Activated naive CD4-positive, alpha-beta T cell (primary cell): ENCODE measurements around the gene EMC9.

ENCODE experiments used
- DNase-seq, 4 experiments: peaks; one replicate each; lab custom pipeline; 2025; lab: John Stamatoyannopoulos, UW

EMC9 gene

DNA sequence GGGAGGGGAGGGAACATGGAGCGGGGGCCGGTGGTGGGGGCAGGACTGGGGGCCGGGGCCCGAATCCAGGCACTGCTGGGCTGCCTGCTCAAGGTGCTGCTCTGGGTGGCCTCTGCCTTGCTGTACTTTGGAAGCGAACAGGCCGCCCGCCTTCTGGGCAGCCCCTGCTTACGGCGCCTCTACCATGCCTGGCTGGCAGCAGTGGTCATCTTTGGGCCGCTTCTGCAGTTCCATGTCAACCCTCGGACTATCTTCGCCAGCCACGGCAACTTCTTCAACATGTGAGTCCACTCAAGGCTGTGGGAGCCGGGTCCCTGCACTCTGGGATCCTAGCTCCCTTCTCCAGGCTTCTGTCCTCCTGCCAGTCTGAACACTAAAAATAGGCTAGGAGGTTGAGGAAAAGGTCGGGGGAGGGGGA, 9.8 kb downstream of the EMC9 start:
- DNase-seq = no peak

DNA sequence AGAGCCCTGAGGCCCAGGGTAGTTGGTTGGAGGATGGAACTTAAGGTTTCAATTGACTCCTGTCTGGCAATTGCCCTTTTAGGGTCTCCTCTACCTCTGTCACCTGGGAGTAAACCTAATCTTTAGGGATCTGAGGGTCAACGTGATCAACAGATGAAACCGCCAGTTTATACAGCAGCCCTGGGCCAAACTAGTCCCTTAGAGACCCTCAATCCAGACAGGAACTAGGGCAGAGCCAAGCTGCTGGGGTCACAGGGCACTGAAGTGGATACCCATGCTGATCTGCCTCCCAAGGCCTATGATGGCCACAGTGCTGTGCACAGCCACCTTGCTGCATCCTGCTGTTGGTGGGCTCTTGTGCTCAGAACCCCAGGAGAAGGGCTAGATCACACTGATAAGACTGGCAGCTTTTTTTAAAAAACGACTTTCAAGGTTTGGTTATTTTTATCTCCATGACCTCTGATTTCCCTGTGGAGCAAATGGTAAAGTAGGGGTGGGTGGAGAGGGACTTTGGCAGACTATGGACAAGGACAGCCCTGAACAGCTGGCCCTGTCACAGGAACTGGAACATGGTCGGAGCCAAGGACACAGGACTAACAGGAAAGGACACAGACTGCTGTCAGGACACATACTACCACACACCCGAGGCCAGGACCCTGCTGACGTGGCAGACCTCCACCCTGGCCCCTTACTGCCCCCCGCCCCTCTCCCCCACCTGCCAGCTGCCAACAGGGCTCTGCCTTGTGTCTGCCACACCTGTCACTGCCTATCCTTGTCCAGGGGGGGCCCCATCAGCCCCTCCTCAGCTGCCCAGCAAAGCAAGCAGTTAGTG, 10.5 kb downstream of the EMC9 start:
- DNase-seq = no peak

DNA sequence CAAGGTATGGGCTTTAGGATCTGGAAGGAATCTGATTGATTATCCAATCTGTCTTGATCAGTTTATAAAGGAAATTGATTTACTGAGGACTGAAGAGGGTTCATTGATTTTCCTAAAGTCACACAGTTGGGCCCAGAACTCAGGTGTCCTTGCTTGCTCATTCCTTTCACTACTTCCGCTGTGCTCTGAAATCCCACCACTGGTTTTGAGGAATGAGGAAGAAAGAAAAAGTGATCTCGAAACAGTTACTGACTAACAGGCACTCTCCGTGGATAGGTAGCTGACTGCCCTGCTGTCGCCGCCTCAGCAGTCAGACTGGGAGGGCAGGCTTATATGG, 11.0 kb downstream of the EMC9 start, which contains the start of gene FITM1:
Gene FITM1, plus strand, starts transcription at position 280 of the 337 bp plus-strand sequence. CDS start 905 bp downstream, outside the sequence.
- DNase-seq = no peak

DNA sequence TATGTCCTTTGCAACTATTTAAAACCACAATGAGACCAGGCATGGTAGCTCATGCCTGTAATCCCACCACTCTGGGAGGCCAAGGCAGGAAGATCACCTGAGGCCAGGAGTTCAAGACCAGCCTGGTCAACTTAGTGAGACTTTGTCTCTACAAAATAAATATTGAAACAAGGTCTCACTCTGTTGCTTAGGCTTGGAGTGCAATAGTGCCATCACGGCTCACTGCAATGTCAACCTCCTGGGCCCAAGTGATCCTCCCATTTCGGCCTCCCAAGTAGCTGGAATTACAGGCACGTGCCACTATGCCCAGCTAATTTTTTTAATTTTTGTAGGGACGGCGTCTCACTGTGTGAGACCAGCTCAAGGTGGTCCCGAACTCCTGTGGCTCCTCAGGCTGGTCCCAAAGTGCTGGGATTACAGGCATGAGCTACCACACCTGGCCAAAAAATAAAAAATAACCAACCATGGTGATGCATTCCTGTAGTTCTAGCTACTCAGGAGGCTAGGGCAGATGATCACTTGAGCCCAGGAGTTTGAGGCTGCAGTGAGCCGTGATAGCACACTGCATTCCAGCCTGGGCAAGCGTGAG, 11.9 kb downstream of the EMC9 start:
- no peak for DNase-seq

DNA sequence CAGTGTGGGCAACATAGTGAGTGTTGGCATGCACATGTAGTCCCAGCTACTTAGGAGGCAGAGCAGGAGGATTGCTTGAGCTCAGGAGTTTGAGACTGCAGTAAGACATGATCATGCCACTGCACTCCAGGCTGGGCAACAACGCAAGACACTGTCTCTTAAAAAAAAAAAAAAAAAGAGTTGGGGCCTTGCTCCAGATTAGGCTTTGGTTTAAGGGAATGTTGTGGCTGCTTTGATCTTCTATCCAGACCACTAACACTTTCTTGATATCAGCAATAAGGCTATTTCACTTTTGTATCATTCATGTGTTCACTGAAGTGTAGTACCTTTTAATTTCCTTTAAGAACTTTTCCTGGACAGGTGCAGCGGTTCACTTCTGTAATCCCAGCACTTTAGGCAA, 13.7 kb downstream of the EMC9 start:
- DNase-seq = no peak

DNA sequence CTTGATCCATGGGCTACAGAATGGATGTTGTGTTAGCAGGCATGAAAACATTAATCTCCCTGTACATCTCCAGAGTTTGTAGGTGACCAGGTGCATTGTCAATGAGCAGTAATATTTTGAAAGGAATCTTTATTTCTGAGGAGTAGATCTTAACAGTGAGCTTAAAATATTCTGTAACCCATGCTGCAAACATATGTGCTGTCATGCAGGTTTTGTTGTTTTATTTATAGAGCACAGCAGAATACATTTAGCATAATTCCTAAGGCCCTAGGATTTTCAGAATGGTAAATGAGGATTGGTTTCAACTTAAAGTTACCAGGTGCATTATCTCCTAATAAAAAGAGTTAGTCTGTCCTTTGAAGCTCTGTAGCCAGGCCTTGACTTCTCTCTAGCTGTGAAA, 14.5 kb downstream of the EMC9 start:
- DNase-seq = no peak

DNA sequence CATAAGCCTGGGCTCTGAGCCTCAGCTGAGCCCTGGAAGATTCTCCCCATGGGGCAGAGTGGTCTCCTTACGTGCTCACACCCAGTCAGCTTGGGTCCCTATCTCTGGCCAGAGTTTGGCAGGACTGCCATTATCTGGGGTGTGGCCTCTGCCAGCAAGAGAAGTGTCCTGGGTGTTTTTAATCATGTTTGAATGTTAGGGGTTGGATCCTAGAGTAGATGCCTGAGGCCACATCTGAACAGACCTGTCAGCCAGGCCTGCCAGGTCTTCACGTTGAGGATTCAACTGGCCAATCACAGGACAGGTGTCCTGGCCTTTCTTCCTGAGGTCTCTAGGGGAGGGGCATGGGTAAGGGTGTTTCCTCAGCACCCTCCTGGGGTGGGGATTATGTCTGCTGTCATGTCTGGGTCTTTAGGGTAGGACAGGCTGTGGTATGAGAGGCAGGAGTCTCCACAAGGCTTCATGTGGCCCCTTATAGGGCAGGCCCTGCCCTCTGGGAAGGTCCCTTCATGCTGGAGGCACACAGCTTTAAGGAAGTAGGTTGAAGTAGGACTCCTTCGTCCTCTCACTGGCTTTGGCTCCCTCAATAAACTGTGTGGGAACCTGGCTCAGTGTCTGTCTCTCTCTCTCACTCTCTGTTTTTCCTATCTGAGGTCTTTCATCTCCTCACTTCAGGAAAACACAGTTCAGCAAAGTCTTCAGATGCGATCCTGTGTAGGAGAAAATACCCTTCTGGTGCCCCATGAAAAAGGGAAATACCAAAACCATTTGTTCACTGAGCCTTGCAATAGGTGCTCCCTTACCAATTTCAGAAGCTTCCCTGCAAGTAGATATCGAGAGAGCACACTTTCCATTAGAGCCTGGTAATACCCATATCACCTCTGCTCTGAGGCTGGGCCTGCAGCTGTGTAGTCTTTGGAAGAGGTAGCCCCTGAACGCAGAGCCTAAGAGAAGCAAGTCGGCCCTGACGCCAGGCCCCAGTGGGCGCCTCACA, 17.7 kb downstream of the EMC9 start:
- no peak for DNase-seq

DNA sequence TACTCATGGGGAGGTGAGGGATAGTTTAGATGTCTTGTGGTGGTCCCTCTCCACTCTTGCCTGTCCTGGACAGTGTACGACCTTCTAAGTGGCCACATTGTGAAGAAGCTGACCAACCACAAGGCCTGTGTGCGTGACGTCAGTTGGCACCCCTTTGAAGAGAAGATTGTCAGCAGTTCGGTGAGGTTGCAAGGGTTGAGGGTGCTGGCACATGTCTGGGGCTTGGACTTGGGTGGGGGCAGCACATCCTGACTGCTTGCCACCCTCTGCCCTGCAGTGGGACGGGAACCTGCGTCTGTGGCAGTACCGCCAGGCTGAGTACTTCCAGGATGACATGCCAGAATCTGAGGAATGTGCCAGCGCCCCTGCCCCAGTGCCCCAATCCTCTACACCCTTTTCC, 18.5 kb downstream of the EMC9 start:
- DNase-seq = no peak

DNA sequence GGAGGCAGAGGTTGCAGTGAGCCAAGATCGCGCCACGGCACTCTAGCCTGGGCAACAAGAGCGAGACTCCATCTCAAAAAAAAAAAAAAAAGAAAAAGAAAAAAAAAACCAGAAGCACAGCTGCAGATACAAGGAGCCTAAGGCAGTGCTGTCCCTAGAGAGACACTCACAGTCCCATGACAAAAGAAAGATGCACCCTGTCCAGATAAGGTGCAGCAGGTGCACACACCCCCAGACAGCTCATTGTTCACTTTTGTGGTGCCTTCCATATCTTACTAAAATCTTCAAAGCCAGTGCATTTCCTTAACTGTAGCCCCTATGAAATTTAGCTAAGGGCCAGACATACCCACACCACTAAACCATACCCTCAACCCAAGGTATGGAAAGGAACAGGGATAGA, 19.0 kb downstream of the EMC9 start:
- no peak for DNase-seq

DNA sequence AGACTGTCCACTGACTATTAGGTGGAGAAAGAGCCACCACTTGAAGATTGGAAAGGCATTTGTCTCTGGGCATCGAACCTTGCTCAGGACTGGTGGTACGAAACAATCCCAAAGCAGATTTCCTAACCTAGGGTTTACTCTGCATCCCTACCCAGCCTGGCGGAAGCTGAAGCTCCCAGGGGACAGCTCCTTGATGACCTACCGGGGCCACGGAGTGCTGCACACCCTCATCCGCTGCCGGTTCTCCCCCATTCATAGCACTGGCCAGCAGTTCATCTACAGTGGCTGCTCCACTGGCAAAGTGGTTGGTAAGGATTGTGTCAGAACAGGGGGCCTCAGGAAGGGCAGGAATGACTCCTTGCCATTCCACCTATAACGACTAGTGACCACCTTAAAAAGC, 20.2 kb downstream of the EMC9 start:
- DNase-seq = no peak

DNA sequence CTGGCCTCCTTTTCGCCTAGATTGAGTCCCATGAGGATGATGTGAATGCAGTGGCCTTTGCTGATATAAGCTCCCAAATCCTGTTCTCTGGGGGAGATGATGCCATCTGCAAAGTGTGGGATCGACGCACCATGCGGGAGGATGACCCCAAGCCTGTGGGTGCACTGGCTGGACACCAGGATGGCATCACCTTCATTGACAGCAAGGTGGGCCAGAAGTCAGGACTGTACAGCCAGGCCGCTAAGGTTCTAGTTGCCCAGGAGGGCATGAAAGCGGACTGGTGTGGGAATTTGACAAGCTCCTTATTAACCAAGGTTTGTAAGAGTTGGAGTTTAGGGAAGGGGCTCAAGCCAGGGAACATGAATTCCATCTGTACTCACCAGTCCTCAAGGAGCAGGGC, 21.7 kb downstream of the EMC9 start:
- no peak for DNase-seq

DNA sequence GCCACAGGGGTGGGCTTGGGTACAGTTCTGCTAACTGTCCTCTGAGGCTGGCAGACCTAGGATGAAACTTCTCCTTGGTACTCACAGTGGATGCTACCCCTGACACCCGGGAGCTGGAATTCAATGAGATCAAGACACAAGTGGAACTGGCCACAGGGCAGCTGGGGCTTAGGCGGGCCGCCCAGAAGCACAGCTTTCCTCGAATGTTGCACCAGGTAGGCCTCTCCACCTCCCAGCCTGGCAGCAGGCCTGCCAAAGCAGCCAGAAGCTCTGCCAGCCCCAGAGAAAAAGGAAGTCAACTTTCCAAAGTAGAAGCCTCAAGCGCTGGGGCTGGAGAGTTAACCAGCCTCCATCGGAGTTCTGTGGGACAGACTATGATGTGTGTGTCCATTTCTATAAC, 24.2 kb downstream of the EMC9 start:
- no peak for DNase-seq

DNA sequence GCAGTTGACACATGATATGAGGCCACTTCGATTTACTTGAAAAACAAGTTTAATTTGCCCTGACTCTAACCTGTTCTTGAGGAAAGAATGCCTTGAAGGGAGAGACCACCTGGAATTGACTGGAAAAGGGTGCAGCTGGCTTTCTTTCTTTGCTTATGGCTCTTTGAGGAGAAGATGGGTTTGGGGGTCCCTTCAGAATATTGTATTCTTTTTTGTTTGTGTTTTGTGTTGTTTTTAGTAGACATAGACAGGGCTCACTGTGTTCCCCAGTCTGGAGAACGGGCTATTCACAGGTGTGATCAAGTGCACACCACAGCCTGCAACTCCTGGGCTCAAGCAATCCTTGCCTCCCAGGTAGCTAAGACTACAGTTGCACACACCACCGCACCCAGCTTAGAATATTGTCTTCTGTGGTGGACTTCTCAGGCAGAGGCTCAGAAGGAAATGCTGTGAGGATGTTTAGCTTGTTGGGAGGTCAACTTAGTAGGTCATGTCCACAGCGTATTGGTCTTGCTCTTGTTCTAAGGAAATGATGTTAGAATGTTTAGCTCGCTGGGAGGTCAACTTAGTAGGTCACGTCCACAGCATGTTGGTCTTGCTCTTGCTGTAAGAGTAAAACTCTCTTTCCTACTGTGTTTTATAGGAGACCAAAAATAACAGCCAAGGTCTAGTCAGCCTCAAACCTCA, 25.1 kb downstream of the EMC9 start:
- DNase-seq = no peak

DNA sequence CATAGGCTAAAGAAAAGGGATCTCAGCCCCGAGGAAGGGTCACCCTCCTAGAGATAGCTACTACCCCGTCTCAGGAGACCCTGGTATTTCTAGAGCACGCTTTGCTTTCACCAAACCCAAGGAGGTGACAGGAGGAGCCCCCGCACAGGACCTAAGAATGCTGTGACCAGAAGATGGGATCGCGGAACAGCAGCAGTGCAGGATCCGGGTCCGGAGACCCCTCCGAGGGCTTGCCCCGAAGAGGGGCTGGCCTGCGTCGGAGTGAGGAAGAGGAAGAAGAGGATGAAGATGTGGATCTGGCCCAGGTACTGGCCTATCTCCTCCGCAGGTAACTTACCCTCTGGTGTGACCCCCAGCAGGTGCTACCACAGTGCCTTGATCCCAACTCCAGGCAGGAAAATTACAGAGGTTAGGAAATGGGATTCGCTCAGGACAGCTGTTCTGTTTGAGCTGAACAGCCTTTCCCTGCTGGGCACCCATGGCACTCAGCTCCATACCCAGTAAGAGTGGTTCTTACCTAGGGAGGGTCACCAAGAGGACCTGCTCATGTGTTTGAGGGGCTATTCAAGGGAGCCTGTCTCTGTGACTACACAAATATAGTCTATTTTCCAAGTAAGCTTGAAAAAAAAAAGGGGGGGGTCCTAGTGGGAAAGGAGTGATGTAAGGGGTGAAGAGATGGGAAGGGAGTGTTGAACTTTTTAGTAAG, 25.8 kb downstream of the EMC9 start:
- DNase-seq = no peak

DNA sequence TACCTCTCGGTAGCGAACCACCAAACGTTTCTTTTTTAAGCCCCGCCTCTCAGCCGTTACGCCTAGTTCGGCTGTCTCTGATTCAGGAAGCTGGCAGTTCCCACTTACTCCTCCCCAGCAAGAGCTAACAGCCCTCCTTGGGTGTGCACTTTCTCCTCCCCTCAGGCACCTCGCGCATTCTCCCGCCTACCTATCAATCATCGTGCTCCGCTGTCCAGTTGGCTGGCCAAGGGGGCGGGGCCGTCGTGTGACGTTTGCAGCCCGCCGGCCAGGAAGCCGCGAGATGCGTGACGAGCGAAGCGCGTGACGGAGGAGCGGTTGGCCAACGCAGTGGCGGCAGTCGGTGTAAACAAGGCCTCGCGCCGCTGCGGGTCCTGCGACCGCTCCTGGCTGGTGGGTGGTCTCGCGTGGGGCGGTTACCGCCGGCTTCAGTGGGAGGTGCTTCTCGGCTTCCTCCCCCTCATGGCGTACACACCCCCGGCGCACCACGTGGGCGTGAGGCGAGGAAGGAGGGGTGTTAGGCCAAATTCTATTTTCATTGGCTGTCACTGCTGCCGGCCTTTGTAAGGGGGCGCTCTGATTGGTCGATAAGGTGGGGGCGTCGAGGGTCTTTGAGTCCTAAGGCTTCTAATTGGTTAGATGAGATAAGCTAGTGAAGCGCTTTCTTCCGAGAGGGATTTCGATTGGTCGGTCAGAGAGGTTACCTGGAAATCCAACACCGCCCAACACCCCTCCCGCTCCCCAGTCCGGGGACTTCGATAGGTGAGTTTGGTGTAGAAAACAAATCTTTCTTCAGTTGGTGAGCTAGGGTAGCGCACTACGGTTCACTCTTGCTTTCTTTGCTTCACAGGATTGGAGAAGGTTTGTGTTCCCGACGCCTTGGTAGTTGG, 26.6 kb downstream of the EMC9 start, which contains the start of the genes DCAF11 and NRL:
Gene DCAF11, plus strand, starts transcription at position 246 of the 890 bp plus-strand sequence. CDS start 818 bp downstream, outside the sequence.
Gene NRL, minus strand, starts transcription at position 418 of the 890 bp plus-strand sequence. CDS start 32,101 bp downstream, outside the sequence.
- DNase-seq = peak; percentile 97 to 99 (median 99)

DNA sequence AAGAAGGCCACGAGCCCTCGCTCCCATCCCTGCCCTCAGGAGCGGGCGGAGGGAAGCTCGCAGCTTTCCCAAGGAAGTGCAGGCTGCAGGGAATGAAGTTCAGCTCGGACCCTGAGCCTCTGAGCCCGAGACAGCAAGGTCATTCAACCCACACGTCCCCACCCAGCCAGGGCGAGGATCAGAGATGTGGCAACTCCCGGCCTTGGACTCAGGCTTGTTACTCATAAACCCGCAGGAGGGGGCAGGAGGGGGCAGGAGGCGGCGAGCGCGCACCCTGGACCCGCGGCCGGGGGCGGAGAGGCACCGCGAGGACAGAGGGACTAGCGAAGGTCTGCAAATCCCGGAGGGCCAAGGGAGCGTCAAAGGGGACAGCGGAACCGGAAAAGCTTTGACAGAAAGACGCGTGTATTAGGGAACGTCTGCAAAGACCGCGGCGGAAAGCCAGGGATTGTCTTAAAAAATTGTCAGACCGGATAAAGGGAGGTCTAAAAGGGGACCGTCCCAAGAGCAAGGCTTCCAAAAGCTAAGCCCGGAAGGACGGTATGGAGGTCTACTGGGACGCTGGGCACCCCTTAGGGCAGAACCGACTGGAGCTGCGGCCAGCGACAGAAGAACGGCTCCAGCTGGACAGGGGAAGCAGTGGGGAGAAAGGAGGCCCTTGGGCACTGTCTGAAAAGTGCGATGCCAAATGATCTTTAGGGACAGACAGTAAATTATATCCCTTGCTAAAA, 27.4 kb downstream of the EMC9 start:
- peak; percentile 57 to 72 (median 64) for DNase-seq

DNA sequence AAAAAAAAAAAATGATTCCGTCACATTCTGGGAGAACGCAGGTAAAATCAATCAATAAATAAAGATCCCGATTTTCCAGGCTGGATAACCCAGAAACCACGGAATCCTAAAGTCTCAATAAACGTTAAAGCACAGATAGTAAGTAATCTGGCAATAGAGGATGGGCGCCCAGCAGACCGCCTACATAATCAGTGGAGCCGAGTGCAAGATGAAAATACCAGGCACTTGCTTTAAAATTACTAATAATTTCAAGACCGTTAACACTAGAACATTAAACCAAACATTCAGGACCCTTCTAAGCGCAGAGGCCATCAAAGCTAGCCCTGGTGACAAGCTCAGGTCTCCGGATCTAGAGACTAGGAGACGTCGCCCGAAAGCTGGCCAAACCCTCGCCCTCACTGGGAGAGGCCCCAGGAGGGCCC, 28.0 kb downstream of the EMC9 start:
- peak in 1 of 4 experiments; percentile 47 for DNase-seq

DNA sequence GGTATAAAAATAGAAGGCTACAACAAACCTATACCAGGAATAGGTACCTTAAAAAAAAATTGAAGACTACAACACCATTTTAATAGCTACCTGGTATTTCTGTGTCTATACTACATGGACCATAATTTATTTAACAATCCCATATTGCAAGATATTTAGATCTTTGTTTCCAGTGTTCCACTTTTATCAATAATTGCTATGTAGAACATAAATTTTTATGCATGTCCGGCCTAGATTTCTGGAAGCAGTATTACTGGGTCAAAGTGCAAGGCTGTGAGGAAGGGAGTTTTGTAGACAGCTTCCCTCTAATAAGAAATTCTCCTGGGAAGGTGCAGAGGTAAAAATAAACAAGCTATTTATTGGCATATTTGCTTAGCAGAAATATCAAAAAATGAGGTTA, 30.9 kb downstream of the EMC9 start:
- DNase-seq = no peak

DNA sequence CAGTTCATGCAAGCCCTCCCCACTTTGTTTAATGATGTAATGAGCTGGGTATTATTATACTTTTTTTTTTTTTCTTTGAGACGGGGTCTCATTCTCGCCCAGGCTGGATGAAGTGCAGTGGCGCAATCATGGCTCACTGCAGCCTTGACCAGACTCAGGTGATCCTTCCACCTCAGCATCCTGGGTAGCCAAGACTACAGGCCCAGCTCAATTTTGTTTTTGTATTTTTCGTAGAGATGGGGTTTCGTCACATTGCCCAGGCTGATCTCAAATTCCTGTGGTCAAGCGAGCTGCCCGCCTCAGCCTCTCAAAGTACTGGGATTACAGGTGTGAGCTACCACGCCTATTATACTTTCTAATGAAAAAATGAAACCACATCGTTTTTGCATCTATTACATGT, 31.3 kb downstream of the EMC9 start:
- no peak for DNase-seq
